Measurements from ENCODE around the gene SKAP2. TPM values are rescaled to one million over a fixed set of nuclear protein-coding genes. Genes with fewer than 3 reads are reported as not detected.

The SKAP2 gene
- total RNA-seq, 6 donors from 2014 or later = 21.7 to 57.2 (median 32.6) TPM

DNA sequence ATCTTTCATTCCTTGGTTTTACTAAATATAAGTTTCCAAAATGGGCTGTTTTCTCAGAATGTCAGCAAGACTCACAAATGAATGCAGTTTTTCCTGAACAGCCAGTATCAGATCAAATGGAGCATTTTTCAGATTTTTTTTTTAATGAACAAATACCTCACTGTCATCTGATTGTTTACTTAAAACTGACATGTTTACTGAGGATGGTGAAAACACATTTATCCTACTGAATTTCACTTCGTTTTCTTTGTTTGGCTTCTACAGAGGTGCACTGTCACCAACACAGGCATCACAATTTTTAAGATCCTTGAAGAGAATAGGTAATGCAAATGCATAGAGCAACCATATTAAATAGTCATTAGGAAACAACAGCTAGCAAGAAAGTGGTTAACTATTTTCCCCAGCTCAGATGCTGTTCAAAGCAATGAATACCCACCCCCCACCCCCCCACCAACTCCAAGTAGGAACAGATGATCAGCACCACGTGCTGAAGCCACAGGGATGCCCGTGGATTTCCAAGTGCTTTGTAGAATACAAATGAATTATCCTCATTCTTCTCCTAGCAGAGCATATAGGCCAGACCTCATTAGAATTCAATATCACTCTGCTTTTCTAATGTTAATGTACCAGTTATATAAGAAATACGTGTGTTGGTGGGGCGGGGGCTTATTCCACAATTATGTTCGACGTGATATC is 205.9 kb downstream of the SKAP2 start:
- no peak overlapping the region for H3K4me3 ChIP-seq
- ATAC-seq (ENCODE audit: low FRiP score in 2 of 2) (no peak), DNase-seq (no peak)
- H3K9me3 ChIP-seq = no peaks in the 10 kb centered on the region
- TF ChIP-seq POLR2A (IDR thresholded peaks at IDR 0.05) (no peak), POLR2AphosphoS5 (IDR thresholded peaks at IDR 0.05) (no peak), EP300 (IDR thresholded peaks at IDR 0.05) (no peak), CTCF (IDR thresholded peaks at IDR 0.05) (no peak)
- H3K27me3 ChIP-seq = no peaks in the 10 kb centered on the region
- H3K36me3 ChIP-seq = no peaks in the 10 kb centered on the region
- no peak overlapping the region for H3K27ac ChIP-seq
- 85 to 86% methylated on average over 7 of the region's 7 CpGs for WGBS, 2 donors
- peaks cover 0 to 6% (median 4%) of the 10 kb centered on the region in 4 donors for H3K4me1 ChIP-seq

- 77 to 80% methylated on average over 15 of the region's 15 CpGs for WGBS, 2 donors
- no peak overlapping the region for H3K4me3 ChIP-seq
- no peak overlapping the region for H3K27ac ChIP-seq
- H3K27me3 ChIP-seq = no peaks in the 10 kb centered on the region
- DNase-seq = no peak
- ATAC-seq (ENCODE audit: low FRiP score in 2 of 2) = no peak
- no peaks in the 10 kb centered on the region for H3K9me3 ChIP-seq
- H3K36me3 ChIP-seq = no peaks in the 10 kb centered on the region
- no peak for TF ChIP-seq CTCF (IDR thresholded peaks at IDR 0.05)
- peaks cover 0 to 8% (median 4%) of the 10 kb centered on the region in 4 donors for H3K4me1 ChIP-seq
Observed at GRCh38 chr7:26657686-26658388, 206.6 kb downstream of the SKAP2 start.

DNA sequence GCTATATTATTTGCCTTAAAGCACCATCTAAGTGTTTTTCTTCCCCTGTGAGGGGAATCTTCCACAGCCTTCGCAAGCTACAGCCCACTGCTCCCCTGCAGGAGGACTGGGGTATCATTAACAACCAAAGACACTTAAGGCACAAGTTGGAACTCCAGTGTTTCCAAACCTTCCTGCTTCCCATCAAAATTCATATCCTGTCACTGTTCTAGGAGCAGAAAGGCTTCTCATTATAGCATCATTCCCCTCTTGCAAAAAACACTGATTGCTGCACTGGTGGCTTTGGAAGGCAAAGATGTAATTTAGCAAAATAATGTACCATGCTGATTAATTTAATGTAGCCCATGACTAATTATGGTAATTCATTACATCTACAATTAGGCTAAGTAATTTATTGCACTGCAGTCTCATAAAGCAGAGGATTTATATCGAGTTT is 207.2 kb downstream of the SKAP2 start:
- H3K27me3 ChIP-seq = no peaks in the 10 kb centered on the region
- H3K36me3 ChIP-seq = no peaks in the 10 kb centered on the region
- H3K4me1 ChIP-seq = peaks cover 0 to 8% (median 4%) of the 10 kb centered on the region in 4 donors
- no peak for ATAC-seq (ENCODE audit: low FRiP score in 2 of 2)
- no peak for DNase-seq
- no peak for TF ChIP-seq POLR2AphosphoS5 (IDR thresholded peaks at IDR 0.05)
- TF ChIP-seq EP300 (IDR thresholded peaks at IDR 0.05) = no peak
- TF ChIP-seq CTCF (IDR thresholded peaks at IDR 0.05) = no peak
- TF ChIP-seq POLR2A (IDR thresholded peaks at IDR 0.05) = no peak
- no peak overlapping the region for H3K27ac ChIP-seq
- H3K9me3 ChIP-seq = no peaks in the 10 kb centered on the region
- no peak overlapping the region for H3K4me3 ChIP-seq
- 90% methylated on average over 2 of the region's 2 CpGs for WGBS, 2 donors

DNA sequence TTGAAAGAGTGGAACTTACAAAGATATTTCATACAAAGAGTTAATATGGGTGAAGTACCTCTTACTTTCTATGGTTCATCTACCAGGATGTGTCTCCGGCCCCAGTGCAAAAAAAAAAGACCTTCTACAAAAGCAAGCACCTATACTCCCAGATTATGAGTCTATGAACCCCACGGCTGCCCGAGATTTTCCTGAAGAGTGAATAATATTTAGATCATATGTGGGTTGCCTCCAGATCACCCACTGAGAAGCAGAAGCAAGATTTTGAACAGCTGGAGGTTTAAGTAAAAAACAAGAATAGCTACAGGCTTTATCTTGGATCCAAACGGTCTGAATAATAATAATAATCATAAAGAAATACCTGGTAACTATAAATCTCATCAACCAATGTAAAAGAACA is 207.7 kb downstream of the SKAP2 start:
- H3K27me3 ChIP-seq = no peaks in the 10 kb centered on the region
- no peak for TF ChIP-seq POLR2A (IDR thresholded peaks at IDR 0.05)
- TF ChIP-seq POLR2AphosphoS5 (IDR thresholded peaks at IDR 0.05) = no peak
- no peak for TF ChIP-seq CTCF (IDR thresholded peaks at IDR 0.05)
- TF ChIP-seq EP300 (IDR thresholded peaks at IDR 0.05) = no peak
- H3K9me3 ChIP-seq = no peaks in the 10 kb centered on the region
- no peaks in the 10 kb centered on the region for H3K36me3 ChIP-seq
- 77 to 91% methylated on average over 4 of the region's 4 CpGs for WGBS, 2 donors
- no peak overlapping the region for H3K4me3 ChIP-seq
- DNase-seq (no peak), ATAC-seq (ENCODE audit: low FRiP score in 2 of 2) (no peak)
- peaks cover 0 to 8% (median 4%) of the 10 kb centered on the region in 4 donors for H3K4me1 ChIP-seq
- no peak overlapping the region for H3K27ac ChIP-seq
